ENCODE results near the gene DTX3. TPM values are rescaled to one million over a fixed set of nuclear protein-coding genes. Genes with fewer than 3 reads are reported as not detected.

DTX3 gene
- total and polyA plus RNA-seq, 4 donors = 1.1 to 3.2 (median 1.4) TPM

DNA sequence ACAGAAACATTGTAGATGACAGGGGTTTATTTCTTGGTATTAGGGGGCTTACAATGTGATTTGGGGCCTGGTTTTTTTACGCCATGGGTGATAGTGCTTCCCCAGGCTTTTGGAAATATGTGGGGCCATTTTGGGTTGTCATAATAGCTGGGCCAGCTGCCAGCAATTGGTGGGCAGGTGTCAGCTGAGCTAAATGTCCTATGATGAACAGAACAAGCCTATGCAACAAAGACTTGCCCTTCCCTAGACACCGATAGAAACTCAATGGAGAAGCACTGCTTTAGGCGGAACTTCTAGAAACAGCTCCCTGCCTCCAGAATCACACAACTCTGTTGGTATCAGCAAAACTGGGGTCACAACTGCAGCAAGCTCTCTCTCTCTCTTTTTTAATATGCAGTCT lies 33.5 kb downstream of the DTX3 start:
- TF ChIP-seq EGR1 (IDR thresholded peaks at IDR 0.05; ENCODE audit: low read depth in 2 of 2) = no peak
- no peak for TF ChIP-seq TAF1 (conservative IDR thresholded peaks at IDR 0.05)
- no peak for TF ChIP-seq RAD21 (IDR thresholded peaks at IDR 0.05)
- no peak for TF ChIP-seq YY1 (IDR thresholded peaks at IDR 0.05)
- TF ChIP-seq, protein P1, sequence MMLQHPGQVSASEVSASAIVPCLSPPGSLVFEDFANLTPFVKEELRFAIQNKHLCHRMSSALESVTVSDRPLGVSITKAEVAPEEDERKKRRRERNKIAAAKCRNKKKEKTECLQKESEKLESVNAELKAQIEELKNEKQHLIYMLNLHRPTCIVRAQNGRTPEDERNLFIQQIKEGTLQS (IDR thresholded peaks at IDR 0.05) = no peak
- TF ChIP-seq, protein P2, sequence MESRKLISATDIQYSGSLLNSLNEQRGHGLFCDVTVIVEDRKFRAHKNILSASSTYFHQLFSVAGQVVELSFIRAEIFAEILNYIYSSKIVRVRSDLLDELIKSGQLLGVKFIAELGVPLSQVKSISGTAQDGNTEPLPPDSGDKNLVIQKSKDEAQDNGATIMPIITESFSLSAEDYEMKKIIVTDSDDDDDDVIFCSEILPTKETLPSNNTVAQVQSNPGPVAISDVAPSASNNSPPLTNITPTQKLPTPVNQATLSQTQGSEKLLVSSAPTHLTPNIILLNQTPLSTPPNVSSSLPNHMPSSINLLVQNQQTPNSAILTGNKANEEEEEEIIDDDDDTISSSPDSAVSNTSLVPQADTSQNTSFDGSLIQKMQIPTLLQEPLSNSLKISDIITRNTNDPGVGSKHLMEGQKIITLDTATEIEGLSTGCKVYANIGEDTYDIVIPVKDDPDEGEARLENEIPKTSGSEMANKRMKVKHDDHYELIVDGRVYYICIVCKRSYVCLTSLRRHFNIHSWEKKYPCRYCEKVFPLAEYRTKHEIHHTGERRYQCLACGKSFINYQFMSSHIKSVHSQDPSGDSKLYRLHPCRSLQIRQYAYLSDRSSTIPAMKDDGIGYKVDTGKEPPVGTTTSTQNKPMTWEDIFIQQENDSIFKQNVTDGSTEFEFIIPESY (IDR thresholded peaks at IDR 0.05) = no peak
- TF ChIP-seq JUND (IDR thresholded peaks at IDR 0.05) = no peak
- TF ChIP-seq GABPA (IDR thresholded peaks at IDR 0.05 in 1 of 2, conservative IDR thresholded peaks at IDR 0.05 in 1 of 2) = no peak
- no peak for TF ChIP-seq FOXA1 (IDR thresholded peaks at IDR 0.05)
- TF ChIP-seq RXRA (IDR thresholded peaks at IDR 0.05) = no peak
- no peak for TF ChIP-seq HNF4G (IDR thresholded peaks at IDR 0.05)
- TF ChIP-seq, protein P3, sequence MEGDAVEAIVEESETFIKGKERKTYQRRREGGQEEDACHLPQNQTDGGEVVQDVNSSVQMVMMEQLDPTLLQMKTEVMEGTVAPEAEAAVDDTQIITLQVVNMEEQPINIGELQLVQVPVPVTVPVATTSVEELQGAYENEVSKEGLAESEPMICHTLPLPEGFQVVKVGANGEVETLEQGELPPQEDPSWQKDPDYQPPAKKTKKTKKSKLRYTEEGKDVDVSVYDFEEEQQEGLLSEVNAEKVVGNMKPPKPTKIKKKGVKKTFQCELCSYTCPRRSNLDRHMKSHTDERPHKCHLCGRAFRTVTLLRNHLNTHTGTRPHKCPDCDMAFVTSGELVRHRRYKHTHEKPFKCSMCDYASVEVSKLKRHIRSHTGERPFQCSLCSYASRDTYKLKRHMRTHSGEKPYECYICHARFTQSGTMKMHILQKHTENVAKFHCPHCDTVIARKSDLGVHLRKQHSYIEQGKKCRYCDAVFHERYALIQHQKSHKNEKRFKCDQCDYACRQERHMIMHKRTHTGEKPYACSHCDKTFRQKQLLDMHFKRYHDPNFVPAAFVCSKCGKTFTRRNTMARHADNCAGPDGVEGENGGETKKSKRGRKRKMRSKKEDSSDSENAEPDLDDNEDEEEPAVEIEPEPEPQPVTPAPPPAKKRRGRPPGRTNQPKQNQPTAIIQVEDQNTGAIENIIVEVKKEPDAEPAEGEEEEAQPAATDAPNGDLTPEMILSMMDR (IDR thresholded peaks at IDR 0.05; ENCODE audit: low read depth, low read length, missing input control) = no peak
- no peak for TF ChIP-seq REST (IDR thresholded peaks at IDR 0.05)
- TF ChIP-seq MAX (IDR thresholded peaks at IDR 0.05) = no peak
- TF ChIP-seq FOXA2 (IDR thresholded peaks at IDR 0.05) = no peak
- TF ChIP-seq NR2F2 (IDR thresholded peaks at IDR 0.05) = no peak
- no peak for TF ChIP-seq SP1 (IDR thresholded peaks at IDR 0.05)
- no peak for TF ChIP-seq HNF4A (conservative IDR thresholded peaks at IDR 0.05)
- 93% methylated on average over 3 of the region's 3 CpGs for WGBS
- Histone ChIP-seq H3K27ac (ENCODE audit: low read depth in 1 of 2, low read length in 2 of 2) (no peak overlapping the region), H3K27me3 (ENCODE audit: control insufficient read depth in 4 of 4, insufficient read depth in 4 of 4, low read length in 3 of 4) (peaks cover 0 to 7% (median 1%) of the 10 kb centered on the region in 4 donors), H3K9ac (ENCODE audit: low read depth in 1 of 2, low read length in 2 of 2) (no peak overlapping the region), H3K9me3 (ENCODE audit: control insufficient read depth in 4 of 4, low read length in 3 of 4) (no peaks in the 10 kb centered on the region), H3K4me1 (ENCODE audit: control insufficient read depth in 4 of 4, insufficient read depth in 4 of 4, low read length in 3 of 4) (peaks cover 0 to 2% (median under 1%) of the 10 kb centered on the region in 4 donors), H3K4me3 (ENCODE audit: low read depth in 1 of 3, low read length in 3 of 3) (no peak overlapping the region), H3K36me3 (ENCODE audit: control insufficient read depth in 4 of 4, insufficient read depth in 3 of 4, low read depth in 1 of 4, low read length in 3 of 4) (no peaks in the 10 kb centered on the region)
- DNase-seq (ENCODE audit: low spot score) = no peak
